Body of pancreas (tissue), 4 donors: Measurements from ENCODE around the gene KCNJ14. TPM values are rescaled to one million over a fixed set of nuclear protein-coding genes. Genes with fewer than 3 reads are reported as not detected.
A peak's percentile ranks its signal among the peaks of the same experiment; 100 is the strongest.

Experiments used
- ATAC-seq: fragments of 150-250 bp; one replicate; pipeline ENCODE4 v1.9.1; 2016
- DNase-seq, 4 donors: peaks; one replicate each; pipeline ENCODE4 v3.0.0-alpha.2; 2019
- H3K27ac ChIP-seq, 4 donors: fragments of 200-600 bp; sonication (generic); 1 replicate in 3 of 4; 2 replicates in 1 of 4; pipeline versions ENCODE4 v1.5.1 to v1.6.1; 2016 to 2019; ENCODE audit warnings: mild to moderate bottlenecking in 1 of 4, mixed read lengths in 1 of 4, moderate library complexity in 1 of 4
- H3K27me3 ChIP-seq, 2 donors: fragments of 200-600 bp; sonication (generic); one replicate each; pipeline ENCODE4 v1.6.0; 2016; ENCODE audit warnings: mild to moderate bottlenecking in 1 of 2
- H3K36me3 ChIP-seq, 2 donors: fragments of 200-600 bp; sonication (generic); replicated peaks in 1 of 2; 2 replicates each; pipeline ENCODE4 v1.5.1; 2016; ENCODE audit warnings: low read depth in 2 of 2; ENCODE audit not compliant: insufficient read depth in 1 of 2
- H3K4me1 ChIP-seq: fragments of 200-600 bp; sonication (generic); one replicate; pipeline ENCODE4 v1.6.0; 2016
- H3K4me3 ChIP-seq, 2 donors: fragments of 200-600 bp; sonication (generic); 1 replicate in 1 of 2; 2 replicates in 1 of 2; pipeline ENCODE4 v1.5.1; 2016 to 2019
- H3K9me3 ChIP-seq, 3 donors: fragments of 200-600 bp; sonication (generic); 1 replicate in 2 of 3; 2 replicates in 1 of 3; pipeline ENCODE4 v1.5.1; 2016
- POLR2A ChIP-seq, 3 donors: fragments of 450-650 bp; IDR thresholded peaks; one replicate each; pipeline ENCODE4 v1.6.1; 2016; ENCODE audit warnings: antibody characterized with exemption in 3 of 3, mild to moderate bottlenecking in 2 of 3
- WGBS, 2 donors: methylation state at CpG; one replicate each; pipeline ENCODE4 v1.1.5; 2017; 5-methylcytosine and 5-hydroxymethylcytosine counted together
- intact Hi-C: fragments of 100-400 bp; cut with DNase I; formaldehyde crosslinking; loops from one replicate; pipeline ENCODE4 v1.15.1; 2023
- total RNA-seq, 2 donors: library from RNA; depleted of rRNA; stranded (reverse); fragments of >200 nt; gene quantifications; one replicate each; pipeline ENCODE4 v1.1.0, GENCODE V29; 2016
- TF ChIP-seq, protein P1 (sequence below), 7 experiments: fragments of 450-650 bp in 4 of 7; fragments of 200-600 bp in 3 of 7; sonication (generic) in 3 of 7; IDR thresholded peaks; one replicate each; pipeline ENCODE4 v1.5.1; 2016 to 2019; ENCODE audit warnings: antibody characterized with exemption in 7 of 7

The KCNJ14 gene
- total RNA-seq, 2 donors from 2014 or later: 0.66 to 1.6 TPM

DNA sequence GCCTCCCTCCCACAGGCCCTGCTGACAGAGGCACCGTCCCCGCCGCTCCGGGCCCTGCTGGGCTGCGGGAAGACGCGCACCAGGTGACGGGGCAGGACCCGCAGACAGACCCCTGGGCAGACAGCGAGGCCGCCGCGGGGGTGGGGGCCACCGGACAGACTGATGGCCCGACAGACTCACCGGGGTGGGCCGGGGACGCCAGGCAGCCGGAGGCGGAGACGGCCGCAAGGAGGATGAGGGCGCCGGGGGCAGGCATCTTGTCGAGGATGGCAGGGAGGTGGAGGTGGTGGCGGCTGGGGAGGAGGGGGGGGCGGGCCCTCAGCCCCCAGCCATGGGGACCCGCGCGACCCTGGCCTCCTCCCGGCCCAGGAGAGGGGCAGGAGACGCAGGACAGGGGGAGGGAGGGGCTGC lies 56.0 kb downstream of the KCNJ14 start:
- Histone ChIP-seq H3K27me3 (peaks cover 0 to 4% of the 10 kb centered on the region in 2 donors), H3K9me3 (no peaks in the 10 kb centered on the region), H3K4me3 (no peak overlapping the region), H3K4me1 (peaks cover 14% of the 10 kb centered on the region), H3K27ac (no peak overlapping the region), H3K36me3 (no peaks in the 10 kb centered on the region)
- intact Hi-C loops: no loop called here
- no peak for DNase-seq
- 1 to 2% methylated on average over 13 to 25 of the region's 32 CpGs for WGBS, 2 donors
- TF ChIP-seq, protein P1, sequence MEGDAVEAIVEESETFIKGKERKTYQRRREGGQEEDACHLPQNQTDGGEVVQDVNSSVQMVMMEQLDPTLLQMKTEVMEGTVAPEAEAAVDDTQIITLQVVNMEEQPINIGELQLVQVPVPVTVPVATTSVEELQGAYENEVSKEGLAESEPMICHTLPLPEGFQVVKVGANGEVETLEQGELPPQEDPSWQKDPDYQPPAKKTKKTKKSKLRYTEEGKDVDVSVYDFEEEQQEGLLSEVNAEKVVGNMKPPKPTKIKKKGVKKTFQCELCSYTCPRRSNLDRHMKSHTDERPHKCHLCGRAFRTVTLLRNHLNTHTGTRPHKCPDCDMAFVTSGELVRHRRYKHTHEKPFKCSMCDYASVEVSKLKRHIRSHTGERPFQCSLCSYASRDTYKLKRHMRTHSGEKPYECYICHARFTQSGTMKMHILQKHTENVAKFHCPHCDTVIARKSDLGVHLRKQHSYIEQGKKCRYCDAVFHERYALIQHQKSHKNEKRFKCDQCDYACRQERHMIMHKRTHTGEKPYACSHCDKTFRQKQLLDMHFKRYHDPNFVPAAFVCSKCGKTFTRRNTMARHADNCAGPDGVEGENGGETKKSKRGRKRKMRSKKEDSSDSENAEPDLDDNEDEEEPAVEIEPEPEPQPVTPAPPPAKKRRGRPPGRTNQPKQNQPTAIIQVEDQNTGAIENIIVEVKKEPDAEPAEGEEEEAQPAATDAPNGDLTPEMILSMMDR (IDR thresholded peaks at IDR 0.05): no peak
- no peak for TF ChIP-seq POLR2A (IDR thresholded peaks at IDR 0.05)
- ATAC-seq: no peak

GRCh38 chr19:48511800-48512503 lies 56.6 kb downstream of the KCNJ14 start, which contains the start of gene LMTK3:
LMTK3 (minus strand) TSS chr19:48511835; CDS start chr19:48511576, 259 bp downstream.
- DNase-seq (peak in 2 of 4 donors; percentile 38 to 45), ATAC-seq (no peak)
- H3K4me3 ChIP-seq: no peak within 1 kb of the TSS
- 0 to 7% methylated on average over 7 to 32 of the region's 32 CpGs for WGBS, 2 donors
- no peaks in the 10 kb centered on the region for H3K9me3 ChIP-seq
- TF ChIP-seq, protein P1 (IDR thresholded peaks at IDR 0.05): no peak
- TF ChIP-seq POLR2A (IDR thresholded peaks at IDR 0.05): no peak
- H3K36me3 ChIP-seq: no peaks in the 10 kb centered on the region
- H3K4me1 ChIP-seq: peaks cover 14% of the 10 kb centered on the region
- no peak within 1 kb of the TSS for H3K27ac ChIP-seq
- H3K27me3 ChIP-seq: peaks cover 0 to 4% of the 10 kb centered on the region in 2 donors
- intact Hi-C loops: no loop called here

DNA sequence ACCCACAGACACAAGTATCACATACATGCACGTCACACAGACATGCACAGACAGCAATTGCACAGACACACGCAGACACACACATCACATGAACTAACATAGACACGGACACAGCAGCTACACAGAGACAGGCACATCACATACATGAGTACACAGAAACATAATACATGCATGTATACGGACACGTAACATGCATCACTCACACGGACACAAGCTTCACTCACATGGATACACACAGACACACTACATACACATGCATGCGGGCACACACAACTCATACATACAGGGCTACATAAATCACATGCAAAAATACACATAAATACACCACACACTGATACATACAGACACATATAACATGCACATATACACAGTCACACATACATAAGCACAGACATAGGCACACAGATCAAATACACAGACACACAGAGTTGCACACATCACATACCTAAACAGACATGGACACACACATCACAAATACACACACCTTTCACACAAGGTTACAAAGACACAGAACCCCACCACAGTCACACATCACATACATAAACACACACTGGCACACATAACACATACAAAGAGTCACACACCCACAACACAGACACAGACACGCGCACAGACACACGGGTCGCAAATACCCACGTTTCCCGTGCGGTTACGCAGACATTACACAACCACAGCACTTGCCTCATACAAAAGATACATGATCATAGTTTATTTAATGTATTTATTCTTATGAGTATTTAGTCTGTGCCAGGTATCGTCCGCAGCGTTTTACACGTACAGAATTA lies 57.3 kb downstream of the KCNJ14 start:
- no peak for DNase-seq
- TF ChIP-seq, protein P1 (IDR thresholded peaks at IDR 0.05): no peak
- TF ChIP-seq POLR2A (IDR thresholded peaks at IDR 0.05): no peak
- peaks cover 14% of the 10 kb centered on the region for H3K4me1 ChIP-seq
- no peak overlapping the region for H3K4me3 ChIP-seq
- H3K27me3 ChIP-seq: peaks cover 0 to 4% of the 10 kb centered on the region in 2 donors
- H3K36me3 ChIP-seq: no peaks in the 10 kb centered on the region
- no peak for ATAC-seq
- H3K27ac ChIP-seq: no peak overlapping the region
- H3K9me3 ChIP-seq: no peaks in the 10 kb centered on the region
- 35 to 38% methylated on average over 19 of the region's 19 CpGs for whole genome bisulfite sequencing, 2 donors
- intact Hi-C loops: no loop called here

DNA sequence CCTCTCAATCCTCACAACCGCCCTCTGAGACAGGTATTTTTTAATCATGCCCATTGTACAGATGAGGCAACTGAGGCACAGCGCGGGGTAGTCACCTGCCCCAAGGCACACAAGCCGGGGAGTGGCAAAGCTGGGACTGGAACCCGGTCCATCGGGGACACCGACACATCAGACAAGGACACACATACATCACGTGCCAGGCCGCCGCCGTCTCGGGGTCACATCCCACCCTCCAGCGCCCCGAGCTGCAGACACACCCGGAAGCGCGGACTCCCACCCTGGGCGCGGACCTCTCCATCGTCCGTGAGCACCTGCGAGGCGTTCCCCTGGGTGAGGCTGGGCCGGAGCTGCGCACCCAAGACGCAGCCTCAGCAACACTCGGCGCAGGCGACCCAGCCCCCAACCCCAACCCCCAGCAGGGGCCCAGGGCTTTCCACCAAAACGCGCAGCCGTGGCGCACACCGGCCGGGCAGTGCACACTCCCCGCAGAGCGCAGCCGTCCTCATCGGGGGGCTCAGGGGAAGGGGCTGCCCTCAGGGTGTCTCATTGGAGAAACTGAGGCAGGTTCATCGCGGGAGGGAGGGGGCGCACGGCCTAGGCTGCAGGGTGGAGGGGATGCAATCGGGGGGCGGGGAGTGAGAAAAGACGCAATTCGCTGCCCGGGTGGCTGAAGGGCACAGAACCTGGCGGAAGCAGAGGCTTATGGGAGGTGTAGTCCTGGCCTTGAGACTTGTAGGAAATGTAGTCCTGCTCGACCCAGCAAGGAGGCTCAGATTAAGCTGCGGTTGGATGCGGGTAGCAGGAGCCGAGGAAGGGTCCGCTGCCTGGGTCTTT lies 58.1 kb downstream of the KCNJ14 start:
- WGBS, 2 donors: 2 to 10% methylated on average over 17 to 54 of the region's 54 CpGs
- Histone ChIP-seq H3K4me1 (peaks cover 14% of the 10 kb centered on the region), H3K27ac (peak overlapping the region in 1 of 4 donors; percentile 16), H3K4me3 (peak overlapping the region; percentile 70), H3K27me3 (peaks cover 0 to 4% of the 10 kb centered on the region in 2 donors), H3K36me3 (no peaks in the 10 kb centered on the region), H3K9me3 (no peaks in the 10 kb centered on the region)
- ATAC-seq (peak; percentile 82), DNase-seq (peak; percentile 73 to 80 (median 78))
- intact Hi-C loops: no loop called here
- no peak for TF ChIP-seq POLR2A (IDR thresholded peaks at IDR 0.05)
- TF ChIP-seq, protein P1 (IDR thresholded peaks at IDR 0.05): no peak
